ENCODE data around the gene PIK3R5. TPM values are rescaled to one million over a fixed set of nuclear protein-coding genes. Genes with fewer than 3 reads are reported as not detected.

Gene PIK3R5
- total RNA-seq, 2 experiments from 2014 or later: 153 to 159 TPM

GRCh38 chr17:8963647-8964258, 1.8 kb downstream of the PIK3R5 start:
- Histone ChIP-seq H3K36me3 (ENCODE audit: insufficient read depth, low read length) (peaks cover 29% of the 10 kb centered on the region), H3K4me1 (ENCODE audit: insufficient read depth, low read length) (peaks cover 69% of the 10 kb centered on the region), H3K27ac (ENCODE audit: low read depth in 1 of 2, low read length in 2 of 2) (peak overlapping the region; percentile 77 to 83), H3K27me3 (ENCODE audit: control insufficient read depth in 1 of 2, insufficient read depth in 2 of 2, low read length in 2 of 2) (no peaks in the 10 kb centered on the region), H3K9me3 (ENCODE audit: control insufficient read depth in 1 of 2, insufficient read depth in 1 of 2, low read length in 2 of 2) (peaks cover 5 to 6% of the 10 kb centered on the region in 2 experiments), H3K4me3 (ENCODE audit: low read length) (peak overlapping the region; percentile 99)
- TF ChIP-seq CTCF (IDR thresholded peaks at IDR 0.05): no peak
- ChIA-PET CTCF (interaction anchor here (0.6 to 3.8 kb wide), 5 partner anchors 10 to 178 kb away, joined by 3 to 9 read pairs (median 3); no protein-coding TSS in a partner anchor), POLR2A (interaction anchor here (2.9 to 4.3 kb wide), 5 partner anchors 11 to 69 kb away, joined by 10 to 94 read pairs (median 46); no protein-coding TSS in a partner anchor)
- intact Hi-C loops (cut with DNase I, micrococcal nuclease): loop anchor here (1.0 to 5.0 kb wide), 5 partner anchors 13 to 65 kb away; no protein-coding TSS in a partner anchor
- peak in 3 of 14 experiments; percentile 49 to 58 (median 51) for DNase-seq
- Mint-ChIP-seq H3K4me1 (ENCODE audit: low read depth) (peaks cover 65% of the 10 kb centered on the region), H3K9me3 (peaks cover 8% of the 10 kb centered on the region), H3K27ac (peak overlapping the region; percentile 91), H3K4me3 (peak overlapping the region; percentile 95), H3K27me3 (no peaks in the 10 kb centered on the region), H3K36me3 (ENCODE audit: low read depth) (peaks cover 54% of the 10 kb centered on the region)
- peak; percentile 33 for ATAC-seq (ENCODE audit: poor library complexity)

- Mint-ChIP-seq H3K27ac (peak overlapping the region; percentile 91), H3K27me3 (no peaks in the 10 kb centered on the region), H3K4me3 (peak overlapping the region; percentile 95), H3K36me3 (ENCODE audit: low read depth) (peaks cover 61% of the 10 kb centered on the region), H3K4me1 (ENCODE audit: low read depth) (peaks cover 69% of the 10 kb centered on the region), H3K9me3 (peaks cover 3% of the 10 kb centered on the region)
- CTCF ChIA-PET: interaction anchor here (1.2 to 3.8 kb wide), 5 partner anchors 9 to 177 kb away, joined by 3 to 9 read pairs (median 3); no protein-coding TSS in a partner anchor
- peak in 1 of 14 experiments; percentile 7 for DNase-seq
- Histone ChIP-seq H3K9me3 (ENCODE audit: control insufficient read depth in 1 of 2, insufficient read depth in 1 of 2, low read length in 2 of 2) (peaks cover 0 to 6% of the 10 kb centered on the region in 2 experiments), H3K27ac (ENCODE audit: low read depth in 1 of 2, low read length in 2 of 2) (peak overlapping the region in 1 of 2 donors; percentile 25), H3K4me1 (ENCODE audit: insufficient read depth, low read length) (peaks cover 77% of the 10 kb centered on the region), H3K4me3 (ENCODE audit: low read length) (peak overlapping the region; percentile 99), H3K27me3 (ENCODE audit: control insufficient read depth in 1 of 2, insufficient read depth in 2 of 2, low read length in 2 of 2) (no peaks in the 10 kb centered on the region), H3K36me3 (ENCODE audit: insufficient read depth, low read length) (peaks cover 29% of the 10 kb centered on the region)
- no peak for ATAC-seq (ENCODE audit: poor library complexity)
- no peak for TF ChIP-seq CTCF (IDR thresholded peaks at IDR 0.05)
- POLR2A ChIA-PET: interaction anchor here (1.6 to 4.3 kb wide), 5 partner anchors 10 to 63 kb away, joined by 4 to 94 read pairs (median 46); no protein-coding TSS in a partner anchor
- intact Hi-C loops (cut with DNase I, micrococcal nuclease): loop anchor here in 1 of 2 experiments (5.0 kb wide), 1 partner anchor 41 kb away; no protein-coding TSS in a partner anchor
These were observed 2.5 kb downstream of the PIK3R5 start for GRCh38 chr17:8963014-8963413.

DNA sequence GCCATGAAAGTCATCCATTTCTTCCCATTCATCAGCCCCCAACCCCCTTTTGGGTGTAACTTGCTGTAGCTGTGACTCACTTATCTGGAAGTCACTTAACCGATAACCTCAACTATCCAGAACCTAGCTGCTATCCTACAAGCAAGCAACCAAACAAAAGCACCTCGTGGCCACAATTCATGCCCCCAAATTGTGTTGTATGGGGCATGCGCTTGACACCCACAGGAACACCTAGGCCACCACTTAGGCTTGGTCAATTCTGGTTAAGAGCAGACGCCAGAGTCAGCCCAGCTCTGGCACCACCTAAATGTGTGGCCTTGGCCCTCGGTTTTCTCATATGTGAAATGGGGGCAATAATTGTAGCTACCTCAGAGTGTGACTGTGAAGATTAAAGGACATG, 3.7 kb downstream of the PIK3R5 start:
- no peaks in the 10 kb centered on the region for H3K27me3 ChIP-seq (ENCODE audit: control insufficient read depth in 1 of 2, insufficient read depth in 2 of 2, low read length in 2 of 2)
- no peak for TF ChIP-seq CTCF (IDR thresholded peaks at IDR 0.05)
- ChIA-PET POLR2A (interaction anchor here (0.9 to 1.6 kb wide), 5 partner anchors 9 to 61 kb away, joined by 3 to 4 read pairs (median 3); no protein-coding TSS in a partner anchor), CTCF (interaction anchor here (1.0 to 1.4 kb wide), 2 partner anchors 10 to 15 kb away, joined by 3 to 4 read pairs; no protein-coding TSS in a partner anchor)
- H3K9me3 ChIP-seq (ENCODE audit: control insufficient read depth in 1 of 2, insufficient read depth in 1 of 2, low read length in 2 of 2): peaks cover 0 to 6% of the 10 kb centered on the region in 2 experiments
- peaks cover 78% of the 10 kb centered on the region for H3K4me1 Mint-ChIP-seq (ENCODE audit: low read depth)
- no peaks in the 10 kb centered on the region for H3K27me3 Mint-ChIP-seq
- H3K36me3 Mint-ChIP-seq (ENCODE audit: low read depth): peaks cover 71% of the 10 kb centered on the region
- peak overlapping the region; percentile 12 for H3K27ac Mint-ChIP-seq
- intact Hi-C loops (cut with DNase I, micrococcal nuclease): loop anchor here in 1 of 2 experiments (5.0 kb wide), 1 partner anchor 40 kb away; no protein-coding TSS in a partner anchor
- no peaks in the 10 kb centered on the region for H3K9me3 Mint-ChIP-seq
- ATAC-seq (ENCODE audit: poor library complexity): no peak
- no peak overlapping the region for H3K4me3 ChIP-seq (ENCODE audit: low read length)
- peaks cover 38% of the 10 kb centered on the region for H3K36me3 ChIP-seq (ENCODE audit: insufficient read depth, low read length)
- H3K27ac ChIP-seq (ENCODE audit: low read depth in 1 of 2, low read length in 2 of 2): no peak overlapping the region
- peak in 1 of 14 experiments; percentile 14 for DNase-seq
- H3K4me1 ChIP-seq (ENCODE audit: insufficient read depth, low read length): peaks cover 88% of the 10 kb centered on the region
- H3K4me3 Mint-ChIP-seq: peak overlapping the region; percentile 37

All from CD4-positive, alpha-beta T cell (primary cell).